ENCODE results near the gene IRS2. TPM values are rescaled to one million over a fixed set of nuclear protein-coding genes. Genes with fewer than 3 reads are reported as not detected.

IRS2 gene
- total RNA-seq, 1 donor from 2014 or later: 2.3 TPM

- DNase-seq (ENCODE audit: extremely low read depth, low read depth, low spot score): no peak
Measured at GRCh38 chr13:109809216-109809932, 23.0 kb upstream of the IRS2 start.

- DNase-seq (ENCODE audit: extremely low read depth, low read depth, low spot score): no peak
Measured at GRCh38 chr13:109807345-109807744, 21.0 kb upstream of the IRS2 start.

GRCh38 chr13:109804654-109805053 is 18.3 kb upstream of the IRS2 start:
- DNase-seq (ENCODE audit: extremely low read depth, low read depth, low spot score): no peak

GRCh38 chr13:109803825-109804224 is 17.4 kb upstream of the IRS2 start:
- no peak for DNase-seq (ENCODE audit: extremely low read depth, low read depth, low spot score)

- no peak for DNase-seq (ENCODE audit: extremely low read depth, low read depth, low spot score)
Measured at GRCh38 chr13:109802936-109803335, 16.6 kb upstream of the IRS2 start.

GRCh38 chr13:109795011-109795410 is 8.6 kb upstream of the IRS2 start:
- DNase-seq (ENCODE audit: extremely low read depth, low read depth, low spot score): no peak

GRCh38 chr13:109794095-109794494 is 7.7 kb upstream of the IRS2 start:
- no peak for DNase-seq (ENCODE audit: extremely low read depth, low read depth, low spot score)

GRCh38 chr13:109792416-109793059 is 6.2 kb upstream of the IRS2 start:
- no peak for DNase-seq (ENCODE audit: extremely low read depth, low read depth, low spot score)

- DNase-seq (ENCODE audit: extremely low read depth, low read depth, low spot score): no peak
Measured at GRCh38 chr13:109790942-109791605, 4.7 kb upstream of the IRS2 start.

- DNase-seq (ENCODE audit: extremely low read depth, low read depth, low spot score): no peak
Measured at GRCh38 chr13:109790086-109790485, 3.7 kb upstream of the IRS2 start.

GRCh38 chr13:109789262-109789661 is 2.9 kb upstream of the IRS2 start:
- no peak for DNase-seq (ENCODE audit: extremely low read depth, low read depth, low spot score)

GRCh38 chr13:109788372-109789111 is 2.2 kb upstream of the IRS2 start:
- DNase-seq (ENCODE audit: extremely low read depth, low read depth, low spot score): no peak

GRCh38 chr13:109787135-109787954 is 962 bp upstream of the IRS2 start:
- no peak for DNase-seq (ENCODE audit: extremely low read depth, low read depth, low spot score)

GRCh38 chr13:109785892-109786450 is 412 bp downstream of the IRS2 start:
- DNase-seq (ENCODE audit: extremely low read depth, low read depth, low spot score): no peak

- DNase-seq (ENCODE audit: extremely low read depth, low read depth, low spot score): no peak
Measured at GRCh38 chr13:109785141-109785891, 1.1 kb downstream of the IRS2 start.

GRCh38 chr13:109784590-109785140 is 1.7 kb downstream of the IRS2 start:
- DNase-seq (ENCODE audit: extremely low read depth, low read depth, low spot score): no peak

- no peak for DNase-seq (ENCODE audit: extremely low read depth, low read depth, low spot score)
Measured at GRCh38 chr13:109783815-109784589, 2.4 kb downstream of the IRS2 start.

- DNase-seq (ENCODE audit: extremely low read depth, low read depth, low spot score): no peak
Measured at GRCh38 chr13:109783447-109783814, 3.0 kb downstream of the IRS2 start.

Data from glomerular endothelial cell (primary cell).